ENCODE measurements around the gene BRWD1.
A peak's percentile ranks its signal among the peaks of the same experiment; 100 is the strongest.

BRWD1 gene

DNA sequence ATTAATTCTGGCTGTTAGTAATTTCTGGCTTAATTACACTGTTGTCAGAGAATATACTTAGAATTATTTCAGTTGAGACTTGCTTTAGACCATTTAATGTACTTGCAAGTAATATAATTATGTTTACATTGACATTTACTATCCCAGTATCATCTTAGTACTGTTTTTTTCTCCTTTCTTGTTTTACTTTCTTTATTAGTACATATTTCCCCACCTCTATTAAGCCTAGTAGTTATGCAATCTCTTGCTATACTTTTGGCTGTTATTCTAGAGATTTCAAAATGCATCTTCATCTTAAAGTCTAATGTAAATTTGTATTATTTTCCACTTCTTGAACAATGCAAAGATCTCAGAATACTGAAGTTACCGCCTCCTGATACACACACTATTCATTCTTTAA is 24.4 kb downstream of the BRWD1 start:
- TF ChIP-seq, protein P1, sequence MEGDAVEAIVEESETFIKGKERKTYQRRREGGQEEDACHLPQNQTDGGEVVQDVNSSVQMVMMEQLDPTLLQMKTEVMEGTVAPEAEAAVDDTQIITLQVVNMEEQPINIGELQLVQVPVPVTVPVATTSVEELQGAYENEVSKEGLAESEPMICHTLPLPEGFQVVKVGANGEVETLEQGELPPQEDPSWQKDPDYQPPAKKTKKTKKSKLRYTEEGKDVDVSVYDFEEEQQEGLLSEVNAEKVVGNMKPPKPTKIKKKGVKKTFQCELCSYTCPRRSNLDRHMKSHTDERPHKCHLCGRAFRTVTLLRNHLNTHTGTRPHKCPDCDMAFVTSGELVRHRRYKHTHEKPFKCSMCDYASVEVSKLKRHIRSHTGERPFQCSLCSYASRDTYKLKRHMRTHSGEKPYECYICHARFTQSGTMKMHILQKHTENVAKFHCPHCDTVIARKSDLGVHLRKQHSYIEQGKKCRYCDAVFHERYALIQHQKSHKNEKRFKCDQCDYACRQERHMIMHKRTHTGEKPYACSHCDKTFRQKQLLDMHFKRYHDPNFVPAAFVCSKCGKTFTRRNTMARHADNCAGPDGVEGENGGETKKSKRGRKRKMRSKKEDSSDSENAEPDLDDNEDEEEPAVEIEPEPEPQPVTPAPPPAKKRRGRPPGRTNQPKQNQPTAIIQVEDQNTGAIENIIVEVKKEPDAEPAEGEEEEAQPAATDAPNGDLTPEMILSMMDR (conservative IDR thresholded peaks at IDR 0.05; ENCODE audit: low read depth, low read length): no peak
- DNase-seq (ENCODE audit: low read depth): peak; percentile 4
- no peak overlapping the region for H3K4me3 ChIP-seq (ENCODE audit: low read depth, low read length)

DNA sequence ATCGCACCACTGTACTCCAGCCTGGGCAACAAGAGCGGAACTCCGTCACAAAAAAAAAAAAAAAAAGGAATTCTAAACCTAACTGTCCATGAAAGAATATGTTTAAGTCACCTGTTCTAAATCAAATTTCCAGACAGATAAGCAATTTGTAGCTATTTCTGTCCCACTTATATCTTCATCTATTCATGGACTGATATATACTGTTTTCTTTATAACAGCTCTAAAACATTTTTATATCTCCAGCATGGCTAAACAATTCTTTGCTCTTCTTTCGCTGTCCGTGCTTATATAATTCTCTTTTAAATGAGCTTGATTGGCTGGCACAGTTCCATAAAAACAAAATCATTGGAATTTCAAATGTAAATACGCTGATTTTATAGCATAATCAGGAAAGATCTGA is 30.5 kb downstream of the BRWD1 start:
- no peak for DNase-seq (ENCODE audit: low read depth)
- no peak overlapping the region for H3K4me3 ChIP-seq (ENCODE audit: low read depth, low read length)
- TF ChIP-seq, protein P1 (conservative IDR thresholded peaks at IDR 0.05; ENCODE audit: low read depth, low read length): no peak

DNA sequence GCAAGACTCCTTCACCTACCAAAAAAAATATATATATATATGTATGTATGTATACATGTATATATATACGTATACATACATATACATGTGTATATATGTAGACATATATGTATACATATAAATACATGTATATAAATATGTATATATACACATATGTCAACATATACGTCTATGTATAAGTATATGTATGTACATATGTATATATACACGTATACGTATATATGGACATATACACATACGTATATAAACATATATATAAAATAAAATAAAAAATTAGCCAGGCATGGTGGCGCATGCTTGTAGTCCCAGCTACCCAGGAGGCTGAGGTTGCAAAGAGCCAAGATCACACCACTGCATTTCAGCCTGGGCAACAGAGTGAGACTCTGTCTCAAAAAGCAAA is 31.6 kb downstream of the BRWD1 start:
- TF ChIP-seq, protein P1 (conservative IDR thresholded peaks at IDR 0.05; ENCODE audit: low read depth, low read length): no peak
- DNase-seq (ENCODE audit: low read depth): no peak
- no peak overlapping the region for H3K4me3 ChIP-seq (ENCODE audit: low read depth, low read length)

DNA sequence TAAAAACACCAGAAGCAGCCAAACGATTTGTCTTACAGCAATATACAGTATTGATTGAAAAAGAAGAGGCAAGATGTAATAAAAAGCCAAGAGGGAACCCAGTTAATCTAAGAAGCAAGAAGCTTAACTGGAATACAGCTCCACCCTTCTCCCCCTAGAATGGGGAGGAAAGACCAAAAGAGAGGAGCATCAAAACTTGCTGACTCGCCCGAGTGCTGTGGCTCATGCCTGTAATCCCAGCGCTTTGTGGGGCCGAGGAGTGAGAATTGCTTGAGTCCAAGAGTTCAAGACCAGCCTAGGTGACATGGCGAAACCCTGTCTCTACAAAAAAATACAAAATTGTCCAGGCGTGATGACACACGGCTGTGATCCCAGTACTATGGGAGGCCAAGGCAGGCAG is 32.2 kb downstream of the BRWD1 start:
- no peak for DNase-seq (ENCODE audit: low read depth)
- TF ChIP-seq, protein P1 (conservative IDR thresholded peaks at IDR 0.05; ENCODE audit: low read depth, low read length): no peak
- H3K4me3 ChIP-seq (ENCODE audit: low read depth, low read length): no peak overlapping the region

DNA sequence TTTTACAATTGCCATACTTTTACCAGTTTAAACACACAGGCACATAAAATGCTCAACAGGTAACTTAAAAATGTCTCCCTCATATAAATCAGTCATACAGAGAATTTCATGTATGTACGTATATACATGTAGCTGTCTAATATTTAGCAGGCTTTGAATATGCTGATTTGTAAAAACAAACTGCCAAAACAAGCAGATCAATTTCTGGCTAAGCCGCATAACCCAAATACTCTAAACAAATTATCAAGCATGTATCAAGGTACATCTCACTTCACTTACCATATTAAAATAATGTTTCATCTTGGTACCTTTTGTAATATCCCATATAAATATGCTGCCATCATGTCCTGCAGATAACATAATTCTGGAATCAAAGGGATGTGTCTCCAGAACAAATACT is 43.8 kb downstream of the BRWD1 start:
- DNase-seq (ENCODE audit: low read depth): no peak
- TF ChIP-seq, protein P1 (conservative IDR thresholded peaks at IDR 0.05; ENCODE audit: low read depth, low read length): no peak
- no peak overlapping the region for H3K4me3 ChIP-seq (ENCODE audit: low read depth, low read length)

DNA sequence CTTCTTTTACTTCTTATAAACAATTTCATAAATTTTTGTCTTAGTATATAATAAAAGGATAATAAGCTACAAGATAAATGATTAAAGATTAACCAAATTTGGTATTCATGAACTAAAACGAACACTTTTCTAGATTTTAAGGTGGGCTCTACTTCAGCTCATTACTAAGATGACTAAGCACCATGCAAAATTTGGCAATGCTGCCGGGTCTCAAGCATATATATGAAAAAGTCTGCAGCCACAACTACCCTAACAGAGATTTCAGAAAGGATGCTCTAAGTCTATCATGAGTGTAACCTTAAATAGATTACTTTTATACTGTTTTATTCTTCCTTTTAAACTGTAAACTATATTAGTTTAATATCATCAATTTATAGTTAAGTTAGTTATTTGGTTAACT is 47.8 kb downstream of the BRWD1 start:
- TF ChIP-seq, protein P1 (conservative IDR thresholded peaks at IDR 0.05; ENCODE audit: low read depth, low read length): no peak
- no peak for DNase-seq (ENCODE audit: low read depth)
- H3K4me3 ChIP-seq (ENCODE audit: low read depth, low read length): no peak overlapping the region

DNA sequence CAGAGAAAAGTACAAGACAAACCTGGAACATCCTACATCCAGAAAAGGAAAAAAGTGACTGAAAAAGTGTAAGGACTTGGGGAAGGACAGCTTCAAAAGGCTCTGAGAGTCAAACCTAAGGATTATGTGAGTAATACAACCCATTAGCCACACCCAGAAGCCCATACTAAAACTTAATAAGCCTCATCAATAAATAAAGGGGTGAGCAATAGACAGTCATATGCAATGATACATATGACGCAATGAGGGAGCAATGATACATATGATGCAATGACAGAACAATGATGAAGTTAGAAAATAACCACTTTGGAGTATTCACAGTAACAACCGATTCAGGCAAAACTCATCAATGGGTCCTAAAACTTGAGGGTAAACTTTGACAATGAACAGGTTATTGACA is 50.1 kb downstream of the BRWD1 start:
- DNase-seq (ENCODE audit: low read depth): peak; percentile 33
- H3K4me3 ChIP-seq (ENCODE audit: low read depth, low read length): no peak overlapping the region
- TF ChIP-seq, protein P1 (conservative IDR thresholded peaks at IDR 0.05; ENCODE audit: low read depth, low read length): no peak

Measured in choroid plexus epithelial cell (primary cell).